ENCODE measurements around the gene FIGLA. TPM values are rescaled to one million over a fixed set of nuclear protein-coding genes. Genes with fewer than 3 reads are reported as not detected.

FIGLA gene
- total and polyA plus RNA-seq, 2 experiments from 2014 or later = not detected

DNA sequence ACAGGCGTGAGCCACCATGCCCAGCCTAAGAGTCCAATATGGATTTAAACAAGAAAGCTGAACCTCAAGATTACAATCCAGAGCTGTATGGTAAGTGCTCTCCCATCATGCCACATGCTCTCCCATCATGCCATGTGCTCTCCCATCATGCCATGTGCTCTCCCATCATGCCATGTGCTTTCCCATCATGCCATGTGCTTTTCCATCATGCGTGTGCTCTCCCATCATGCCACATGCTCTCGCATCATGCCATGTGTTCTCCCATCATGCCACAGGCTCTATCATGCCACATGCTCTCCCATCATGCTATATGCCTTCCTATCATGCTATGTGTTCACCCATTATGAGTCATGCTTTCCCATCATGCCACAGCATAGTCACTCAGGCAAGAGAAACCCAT is 43.2 kb downstream of the FIGLA start:
- Histone ChIP-seq H3K27ac (no peak overlapping the region), H3K9me2 (replicated peaks; ENCODE audit: insufficient read depth) (no peaks in the 10 kb centered on the region), H3K4me3 (no peak overlapping the region), H2AFZ (no peak overlapping the region), H3K4me2 (no peak overlapping the region), H4K20me1 (ENCODE audit: insufficient read depth, poor library complexity, severe bottlenecking) (no peaks in the 10 kb centered on the region), H3K79me2 (no peaks in the 10 kb centered on the region), H3K4me1 (ENCODE audit: insufficient read depth) (no peaks in the 10 kb centered on the region), H3K27me3 (peaks cover 15% of the 10 kb centered on the region), H3K9me3 (ENCODE audit: low read depth) (no peaks in the 10 kb centered on the region), H3K36me3 (replicated peaks; ENCODE audit: insufficient read depth, low read depth) (no peaks in the 10 kb centered on the region)
- DNase-seq (ENCODE audit: low spot score) = no peak
- WGBS (ENCODE audit: low lambda C conversion rate, missing lambda C conversion rate) = 81% methylated on average over 3 of the region's 3 CpGs
- TF ChIP-seq EZH2 (IDR thresholded peaks at IDR 0.05; ENCODE audit: borderline replicate concordance) (no peak), EZH2phosphoT487 (IDR thresholded peaks at IDR 0.05; ENCODE audit: low read depth, severe bottlenecking, unreplicated experiment) (no peak)
- TF ChIP-seq, protein P1, sequence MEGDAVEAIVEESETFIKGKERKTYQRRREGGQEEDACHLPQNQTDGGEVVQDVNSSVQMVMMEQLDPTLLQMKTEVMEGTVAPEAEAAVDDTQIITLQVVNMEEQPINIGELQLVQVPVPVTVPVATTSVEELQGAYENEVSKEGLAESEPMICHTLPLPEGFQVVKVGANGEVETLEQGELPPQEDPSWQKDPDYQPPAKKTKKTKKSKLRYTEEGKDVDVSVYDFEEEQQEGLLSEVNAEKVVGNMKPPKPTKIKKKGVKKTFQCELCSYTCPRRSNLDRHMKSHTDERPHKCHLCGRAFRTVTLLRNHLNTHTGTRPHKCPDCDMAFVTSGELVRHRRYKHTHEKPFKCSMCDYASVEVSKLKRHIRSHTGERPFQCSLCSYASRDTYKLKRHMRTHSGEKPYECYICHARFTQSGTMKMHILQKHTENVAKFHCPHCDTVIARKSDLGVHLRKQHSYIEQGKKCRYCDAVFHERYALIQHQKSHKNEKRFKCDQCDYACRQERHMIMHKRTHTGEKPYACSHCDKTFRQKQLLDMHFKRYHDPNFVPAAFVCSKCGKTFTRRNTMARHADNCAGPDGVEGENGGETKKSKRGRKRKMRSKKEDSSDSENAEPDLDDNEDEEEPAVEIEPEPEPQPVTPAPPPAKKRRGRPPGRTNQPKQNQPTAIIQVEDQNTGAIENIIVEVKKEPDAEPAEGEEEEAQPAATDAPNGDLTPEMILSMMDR (IDR thresholded peaks at IDR 0.05; ENCODE audit: poor library complexity) = no peak

GRCh38 chr2:70746094-70746974 is 44.1 kb downstream of the FIGLA start:
- no peak overlapping the region for H3K4me2 ChIP-seq
- H4K20me1 ChIP-seq (ENCODE audit: insufficient read depth, poor library complexity, severe bottlenecking) = no peaks in the 10 kb centered on the region
- H3K27ac ChIP-seq = no peak overlapping the region
- H3K27me3 ChIP-seq = peaks cover 15% of the 10 kb centered on the region
- no peaks in the 10 kb centered on the region for H3K9me2 ChIP-seq (replicated peaks; ENCODE audit: insufficient read depth)
- H3K4me1 ChIP-seq (ENCODE audit: insufficient read depth) = no peaks in the 10 kb centered on the region
- H3K4me3 ChIP-seq = no peak overlapping the region
- H3K9me3 ChIP-seq (ENCODE audit: low read depth) = no peaks in the 10 kb centered on the region
- 55% methylated on average over 5 of the region's 5 CpGs for WGBS (ENCODE audit: low lambda C conversion rate, missing lambda C conversion rate)
- no peak for DNase-seq (ENCODE audit: low spot score)
- no peak for TF ChIP-seq EZH2phosphoT487 (IDR thresholded peaks at IDR 0.05; ENCODE audit: low read depth, severe bottlenecking, unreplicated experiment)
- TF ChIP-seq EZH2 (IDR thresholded peaks at IDR 0.05; ENCODE audit: borderline replicate concordance) = no peak
- TF ChIP-seq, protein P1 (IDR thresholded peaks at IDR 0.05; ENCODE audit: poor library complexity) = no peak
- no peaks in the 10 kb centered on the region for H3K36me3 ChIP-seq (replicated peaks; ENCODE audit: insufficient read depth, low read depth)
- no peak overlapping the region for H2AFZ ChIP-seq
- no peaks in the 10 kb centered on the region for H3K79me2 ChIP-seq

DNA sequence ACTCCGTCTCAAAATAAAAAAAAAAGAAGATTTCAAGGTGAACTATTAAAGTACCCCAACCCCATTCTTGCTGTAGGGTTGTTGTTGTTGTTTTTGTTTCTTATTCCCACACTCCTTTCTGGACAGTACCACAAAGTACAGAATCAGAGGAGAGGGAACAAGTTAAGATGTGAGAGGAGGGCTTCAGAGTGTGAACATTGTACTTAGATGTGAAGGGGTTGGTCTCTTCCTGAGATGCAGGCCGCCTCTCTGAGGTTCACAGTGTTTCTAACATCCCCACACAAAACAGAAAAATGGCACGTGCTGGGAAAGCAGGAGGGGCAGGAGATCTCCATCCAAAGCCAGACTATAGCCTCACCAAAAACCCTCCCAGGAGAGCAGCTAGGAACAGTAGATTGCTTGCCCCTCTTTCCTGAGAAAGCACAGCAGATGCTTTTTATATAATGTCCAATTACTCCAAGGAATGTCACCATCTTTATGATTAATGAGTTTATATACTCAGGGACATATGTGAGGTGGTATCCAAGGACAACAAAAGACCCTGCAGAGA is 45.1 kb downstream of the FIGLA start:
- Histone ChIP-seq H3K27me3 (peaks cover 15% of the 10 kb centered on the region), H2AFZ (no peak overlapping the region), H3K9me3 (ENCODE audit: low read depth) (no peaks in the 10 kb centered on the region), H3K36me3 (replicated peaks; ENCODE audit: insufficient read depth, low read depth) (no peaks in the 10 kb centered on the region), H3K4me1 (ENCODE audit: insufficient read depth) (no peaks in the 10 kb centered on the region), H4K20me1 (ENCODE audit: insufficient read depth, poor library complexity, severe bottlenecking) (no peaks in the 10 kb centered on the region), H3K4me2 (no peak overlapping the region), H3K4me3 (no peak overlapping the region), H3K9me2 (replicated peaks; ENCODE audit: insufficient read depth) (no peaks in the 10 kb centered on the region), H3K79me2 (no peaks in the 10 kb centered on the region), H3K27ac (no peak overlapping the region)
- DNase-seq (ENCODE audit: low spot score) = no peak
- 73% methylated on average over 3 of the region's 3 CpGs for WGBS (ENCODE audit: low lambda C conversion rate, missing lambda C conversion rate)
- TF ChIP-seq EZH2 (IDR thresholded peaks at IDR 0.05; ENCODE audit: borderline replicate concordance) (no peak), EZH2phosphoT487 (IDR thresholded peaks at IDR 0.05; ENCODE audit: low read depth, severe bottlenecking, unreplicated experiment) (no peak)
- TF ChIP-seq, protein P1 (IDR thresholded peaks at IDR 0.05; ENCODE audit: poor library complexity) = no peak
